OCI-LY1 (cell line): ENCODE results near the gene VWA3B.

Source experiments
- H2AFZ ChIP-seq: fragments of 200-600 bp; sonication (generic), shearing (Covaris generic); 2 replicates; pipeline ENCODE4 v1.6.0; 2014; ENCODE audit warnings: antibody characterized with exemption, mild to moderate bottlenecking, low read length
- H3F3A ChIP-seq: fragments of 200-600 bp; sonication (generic), shearing (Covaris generic); 2 replicates; pipeline ENCODE4 v1.6.0; 2014; ENCODE audit warnings: mild to moderate bottlenecking, antibody characterized with exemption, low read length, moderate library complexity; ENCODE audit not compliant: insufficient read depth
- H3K27ac ChIP-seq: fragments of 200-600 bp; sonication (generic); 2 replicates; pipeline ENCODE4 v1.5.1; 2014; ENCODE audit warnings: low read length, mixed run types, mild to moderate bottlenecking, low read depth; ENCODE audit not compliant: poor library complexity, severe bottlenecking
- H3K27me3 ChIP-seq: fragments of 200-600 bp; sonication (generic); 2 replicates; pipeline ENCODE4 v1.6.0; 2014; ENCODE audit warnings: antibody characterized with exemption, mild to moderate bottlenecking, low read length, moderate library complexity; ENCODE audit not compliant: insufficient read depth
- H3K36me3 ChIP-seq: fragments of 200-600 bp; sonication (generic); 2 replicates; pipeline ENCODE4 v1.6.1; 2014; ENCODE audit warnings: mild to moderate bottlenecking, antibody characterized with exemption, low read length, moderate library complexity, mixed read lengths; ENCODE audit not compliant: insufficient read depth
- H3K4me1 ChIP-seq: fragments of 200-600 bp; sonication (generic); 2 replicates; pipeline ENCODE4 v1.5.1; 2014; ENCODE audit warnings: mild to moderate bottlenecking, low read length, moderate library complexity; ENCODE audit not compliant: insufficient read depth, severe bottlenecking
- H3K4me2 ChIP-seq: fragments of 200-600 bp; sonication (generic), shearing (Covaris generic); 2 replicates; pipeline ENCODE4 v1.6.1; 2014; ENCODE audit warnings: low read length
- H3K4me3 ChIP-seq: fragments of 200-600 bp; sonication (generic); 2 replicates; pipeline ENCODE4 v1.5.1; 2014; ENCODE audit warnings: low read length, low read depth, mild to moderate bottlenecking, mixed read lengths; ENCODE audit not compliant: poor library complexity, severe bottlenecking
- H3K79me2 ChIP-seq: fragments of 200-600 bp; shearing (Covaris generic); 2 replicates; pipeline ENCODE4 v1.6.1; 2016; ENCODE audit warnings: mixed run types, low read length, mixed read lengths; ENCODE audit not compliant: insufficient read depth
- H3K9ac ChIP-seq: fragments of 200-600 bp; sonication (generic), shearing (Covaris generic); 2 replicates; pipeline ENCODE4 v1.6.1; 2014; ENCODE audit warnings: mild to moderate bottlenecking, low read length, mixed read lengths
- H3K9me2 ChIP-seq: fragments of 200-600 bp; sonication (generic), shearing (Covaris generic); 2 replicates; pipeline ENCODE4 v1.6.1; 2014; ENCODE audit warnings: low read depth, mild to moderate bottlenecking, low read length, mixed read lengths
- H3K9me3 ChIP-seq: fragments of 200-600 bp; shearing (Covaris generic); 2 replicates; pipeline ENCODE4 v1.6.1; 2014; ENCODE audit warnings: low read length, mixed read lengths
- H4K20me1 ChIP-seq: fragments of 200-600 bp; sonication (generic), shearing (Covaris generic); 2 replicates; pipeline ENCODE4 v1.6.0; 2016; ENCODE audit warnings: mild to moderate bottlenecking, low read length; ENCODE audit not compliant: insufficient read depth
- EZH2 ChIP-seq: fragments of 200-600 bp; sonication (generic), shearing (Covaris generic); IDR thresholded peaks from 2 replicates; pipeline ENCODE4 v1.8.0; 2017; ENCODE audit warnings: borderline replicate concordance, mixed run types, mild to moderate bottlenecking, antibody characterized with exemption, low read length, moderate library complexity, mixed read lengths
- TF ChIP-seq, protein P1 (sequence below): fragments of 200-600 bp; sonication (generic), shearing (Covaris generic); IDR thresholded peaks from 2 replicates; pipeline ENCODE4 v1.5.1; 2017; ENCODE audit warnings: mild to moderate bottlenecking, antibody characterized with exemption, low read length, moderate library complexity, mixed read lengths

Gene VWA3B

DNA sequence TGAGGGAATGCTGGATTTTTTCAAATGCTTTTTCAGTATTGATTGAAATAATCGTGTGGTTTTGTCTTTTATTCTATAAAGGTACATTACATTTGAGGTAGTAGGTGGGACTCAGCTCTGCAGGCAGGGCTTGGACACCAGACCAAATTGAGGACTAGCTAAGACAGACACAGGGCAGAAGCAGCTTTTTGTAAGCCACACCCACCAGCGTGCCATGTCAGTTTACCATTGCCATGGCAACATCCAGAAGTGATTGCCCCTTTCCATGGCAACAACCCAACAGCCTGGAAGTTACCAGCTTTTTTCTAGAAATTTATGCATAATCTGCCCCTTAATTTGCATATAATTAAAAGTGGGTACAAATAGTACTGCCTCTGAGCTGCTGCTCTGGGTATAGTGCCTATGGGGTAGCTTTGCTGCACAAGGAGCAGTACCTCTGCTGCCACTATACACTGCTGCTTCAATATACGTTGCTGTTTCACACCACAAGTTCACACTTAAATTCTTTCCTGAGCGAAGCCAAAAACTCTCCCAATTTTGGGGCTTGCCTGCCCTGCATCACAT, 23.6 kb upstream of the VWA3B start:
- Histone ChIP-seq H3K36me3 (no peaks in the 10 kb centered on the region), H3K4me2 (no peak overlapping the region), H3K27me3 (no peaks in the 10 kb centered on the region), H3F3A (no peaks in the 10 kb centered on the region), H3K9ac (no peak overlapping the region), H3K9me3 (peaks cover 2% of the 10 kb centered on the region; the same call in 1 of the 2 replicates), H3K79me2 (no peaks in the 10 kb centered on the region), H4K20me1 (no peaks in the 10 kb centered on the region), H3K27ac (no peak overlapping the region), H3K4me1 (no peaks in the 10 kb centered on the region), H3K4me3 (no peak overlapping the region), H2AFZ (no peak overlapping the region), H3K9me2 (no peaks in the 10 kb centered on the region)
- no peak for TF ChIP-seq EZH2
- TF ChIP-seq, protein P1, sequence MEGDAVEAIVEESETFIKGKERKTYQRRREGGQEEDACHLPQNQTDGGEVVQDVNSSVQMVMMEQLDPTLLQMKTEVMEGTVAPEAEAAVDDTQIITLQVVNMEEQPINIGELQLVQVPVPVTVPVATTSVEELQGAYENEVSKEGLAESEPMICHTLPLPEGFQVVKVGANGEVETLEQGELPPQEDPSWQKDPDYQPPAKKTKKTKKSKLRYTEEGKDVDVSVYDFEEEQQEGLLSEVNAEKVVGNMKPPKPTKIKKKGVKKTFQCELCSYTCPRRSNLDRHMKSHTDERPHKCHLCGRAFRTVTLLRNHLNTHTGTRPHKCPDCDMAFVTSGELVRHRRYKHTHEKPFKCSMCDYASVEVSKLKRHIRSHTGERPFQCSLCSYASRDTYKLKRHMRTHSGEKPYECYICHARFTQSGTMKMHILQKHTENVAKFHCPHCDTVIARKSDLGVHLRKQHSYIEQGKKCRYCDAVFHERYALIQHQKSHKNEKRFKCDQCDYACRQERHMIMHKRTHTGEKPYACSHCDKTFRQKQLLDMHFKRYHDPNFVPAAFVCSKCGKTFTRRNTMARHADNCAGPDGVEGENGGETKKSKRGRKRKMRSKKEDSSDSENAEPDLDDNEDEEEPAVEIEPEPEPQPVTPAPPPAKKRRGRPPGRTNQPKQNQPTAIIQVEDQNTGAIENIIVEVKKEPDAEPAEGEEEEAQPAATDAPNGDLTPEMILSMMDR = no peak

DNA sequence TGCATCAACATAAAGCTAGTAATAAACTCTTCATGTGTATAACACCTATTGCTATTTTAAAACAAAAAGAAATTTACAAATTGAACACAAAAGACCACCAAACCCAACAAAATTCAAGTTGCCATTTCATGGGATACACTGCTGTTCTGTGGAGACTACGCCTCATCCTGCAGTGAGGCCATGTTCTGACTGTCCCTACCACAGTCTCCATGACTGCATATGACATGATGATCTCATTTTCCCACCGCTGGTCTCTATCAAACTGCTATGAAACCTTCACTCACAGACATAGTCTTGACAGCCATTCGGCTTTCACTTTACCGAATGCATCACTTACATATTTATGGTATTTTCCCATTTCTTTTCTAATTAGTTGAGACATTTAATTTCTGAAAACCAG, 21.2 kb upstream of the VWA3B start:
- Histone ChIP-seq H3K9ac (no peak overlapping the region), H3K27me3 (no peaks in the 10 kb centered on the region), H3K4me1 (no peaks in the 10 kb centered on the region), H2AFZ (no peak overlapping the region), H4K20me1 (no peaks in the 10 kb centered on the region), H3K79me2 (no peaks in the 10 kb centered on the region), H3K4me2 (no peak overlapping the region), H3K9me2 (no peaks in the 10 kb centered on the region), H3K36me3 (no peaks in the 10 kb centered on the region), H3F3A (no peaks in the 10 kb centered on the region), H3K27ac (no peak overlapping the region), H3K9me3 (peaks cover 2% of the 10 kb centered on the region; the same call in 1 of the 2 replicates), H3K4me3 (no peak overlapping the region)
- TF ChIP-seq, protein P1 = no peak
- TF ChIP-seq EZH2 = no peak

DNA sequence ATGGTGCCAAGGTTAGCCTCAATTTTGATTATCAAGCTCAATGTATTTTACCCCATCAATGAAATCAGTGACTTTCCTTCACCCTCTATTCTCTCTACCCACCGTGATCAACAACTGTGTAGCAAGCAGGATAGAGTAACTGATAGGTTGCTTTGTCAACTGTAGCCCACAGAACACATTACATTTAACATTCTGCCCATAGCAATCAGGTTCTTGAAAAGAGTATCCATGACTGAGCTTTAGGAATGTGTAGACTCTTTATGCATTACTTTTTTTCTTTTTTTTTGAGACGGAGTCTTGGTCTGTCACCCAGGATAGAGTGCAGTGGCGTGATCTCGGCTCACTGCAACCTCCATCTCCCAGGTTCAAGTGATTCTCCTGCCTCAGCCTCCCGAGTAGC, 19.8 kb upstream of the VWA3B start:
- H3K4me3 ChIP-seq = no peak overlapping the region
- no peaks in the 10 kb centered on the region for H3K4me1 ChIP-seq
- H3K9me3 ChIP-seq = peaks cover 2% of the 10 kb centered on the region; the same call in 1 of the 2 replicates
- no peak overlapping the region for H3K27ac ChIP-seq
- H3K79me2 ChIP-seq = no peaks in the 10 kb centered on the region
- no peak overlapping the region for H3K9ac ChIP-seq
- H3K27me3 ChIP-seq = no peaks in the 10 kb centered on the region
- H4K20me1 ChIP-seq = no peaks in the 10 kb centered on the region
- H2AFZ ChIP-seq = no peak overlapping the region
- no peak for TF ChIP-seq EZH2
- TF ChIP-seq, protein P1 = no peak
- H3K36me3 ChIP-seq = no peaks in the 10 kb centered on the region
- H3F3A ChIP-seq = no peaks in the 10 kb centered on the region
- H3K4me2 ChIP-seq = no peak overlapping the region
- no peaks in the 10 kb centered on the region for H3K9me2 ChIP-seq
